ENCODE data around the gene NPHP4. TPM values are rescaled to one million over a fixed set of nuclear protein-coding genes. Genes with fewer than 3 reads are reported as not detected.

NPHP4 gene
- total and polyA plus RNA-seq, 2 donors (not counting 3 experiments of a cell fraction or from before 2014, with no cell fraction given) = 4.4 to 11.7 TPM

DNA sequence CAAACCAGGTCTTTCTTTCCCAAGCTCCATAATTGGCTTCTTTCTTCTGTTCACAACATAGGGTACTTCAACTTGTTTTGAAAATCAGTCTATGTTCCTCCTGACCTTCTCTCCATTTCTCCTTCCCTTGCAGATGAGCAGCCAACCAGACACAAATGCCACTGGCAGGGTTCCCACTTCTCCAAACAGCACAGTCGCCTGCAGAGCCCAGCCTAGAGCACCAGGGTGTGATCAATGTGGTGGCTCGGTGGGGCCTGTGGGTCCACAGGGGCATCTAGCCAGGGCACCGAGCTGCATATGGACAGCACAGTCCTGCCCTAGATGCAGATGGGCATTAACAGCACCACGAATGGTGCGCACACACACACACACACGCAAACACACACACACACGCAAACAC lies 112.8 kb downstream of the NPHP4 start:
- H4K20me1 ChIP-seq (replicated peaks; ENCODE audit: control insufficient read depth, extremely low read depth, insufficient read depth, low read length) = no peaks in the 10 kb centered on the region
- CTCF ChIA-PET = no interaction called here
- H3K27ac ChIP-seq (ENCODE audit: insufficient read depth, low read depth, low read length) = no peak overlapping the region
- no peak overlapping the region for H3K4me3 ChIP-seq (replicated peaks in 1 of 3; ENCODE audit: insufficient read depth in 1 of 3, low read depth in 1 of 3, low read length in 3 of 3)
- intact Hi-C loops (cut with micrococcal nuclease) (no loop called here), dilution Hi-C loops (cut with MboI; ENCODE audit: extremely low pct_ligation_motif_present, low sequenced_read_pairs) (no loop called here)
- FAIRE-seq (no peak), DNase-seq (ENCODE audit: low read depth, low spot score) (no peak)
- no peak overlapping the region for H2AFZ ChIP-seq (ENCODE audit: low read depth, low read length)
- no peak for TF ChIP-seq FOS (IDR thresholded peaks at IDR 0.05; ENCODE audit: borderline replicate concordance, insufficient read depth, low read length)
- no peaks in the 10 kb centered on the region for H3K4me1 ChIP-seq (ENCODE audit: control insufficient read depth, extremely low read depth, insufficient read depth, low read length)
- no peaks in the 10 kb centered on the region for H3K36me3 ChIP-seq (ENCODE audit: control insufficient read depth in 2 of 2, extremely low read depth in 1 of 2, insufficient read depth in 2 of 2, low read length in 2 of 2)
- no peak overlapping the region for H3K4me2 ChIP-seq (ENCODE audit: insufficient read depth, low read length)
- BruUV-seq (replicated peaks) = no TSS peak
- no peaks in the 10 kb centered on the region for H3K27me3 ChIP-seq (ENCODE audit: control insufficient read depth in 2 of 2, insufficient read depth in 2 of 2, low read length in 2 of 2)
- no peak overlapping the region for H3K9ac ChIP-seq (replicated peaks; ENCODE audit: extremely low read depth, insufficient read depth, low read length)
- H3K9me3 ChIP-seq (replicated peaks; ENCODE audit: control insufficient read depth, insufficient read depth, low read length) = no peaks in the 10 kb centered on the region
- POLR2A ChIA-PET = no interaction called here
- H3K9me1 ChIP-seq (replicated peaks; ENCODE audit: control insufficient read depth, extremely low read depth, insufficient read depth, low read length) = no peaks in the 10 kb centered on the region
- no peaks in the 10 kb centered on the region for H3K79me2 ChIP-seq (ENCODE audit: control insufficient read depth, insufficient read depth, low read length)

DNA sequence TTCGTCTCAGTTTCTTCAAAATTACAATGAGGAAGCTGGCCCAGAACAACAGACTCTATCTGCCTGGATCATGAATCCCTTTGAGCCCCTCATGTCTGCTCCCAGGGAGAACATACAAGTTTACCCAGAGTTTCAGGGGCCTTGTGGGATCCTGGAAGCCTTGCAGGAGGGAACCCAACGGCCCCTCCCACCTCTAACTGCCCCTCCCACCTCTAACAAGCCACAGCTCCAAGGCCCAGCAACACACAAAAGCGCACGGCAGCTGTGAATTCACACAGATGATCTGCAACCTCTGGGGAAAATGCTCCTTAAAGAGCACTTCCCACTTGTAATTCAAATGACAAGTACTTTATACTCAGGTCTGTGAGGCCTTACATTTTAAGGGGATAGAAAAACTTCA lies 113.3 kb downstream of the NPHP4 start:
- Histone ChIP-seq H3K9ac (replicated peaks; ENCODE audit: extremely low read depth, insufficient read depth, low read length) (no peak overlapping the region), H3K9me3 (replicated peaks; ENCODE audit: control insufficient read depth, insufficient read depth, low read length) (no peaks in the 10 kb centered on the region), H3K27me3 (ENCODE audit: control insufficient read depth in 2 of 2, insufficient read depth in 2 of 2, low read length in 2 of 2) (no peaks in the 10 kb centered on the region), H3K4me2 (ENCODE audit: insufficient read depth, low read length) (no peak overlapping the region), H3K4me1 (ENCODE audit: control insufficient read depth, extremely low read depth, insufficient read depth, low read length) (no peaks in the 10 kb centered on the region), H4K20me1 (replicated peaks; ENCODE audit: control insufficient read depth, extremely low read depth, insufficient read depth, low read length) (no peaks in the 10 kb centered on the region), H2AFZ (ENCODE audit: low read depth, low read length) (no peak overlapping the region), H3K27ac (ENCODE audit: insufficient read depth, low read depth, low read length) (no peak overlapping the region), H3K79me2 (ENCODE audit: control insufficient read depth, insufficient read depth, low read length) (no peaks in the 10 kb centered on the region), H3K9me1 (replicated peaks; ENCODE audit: control insufficient read depth, extremely low read depth, insufficient read depth, low read length) (no peaks in the 10 kb centered on the region), H3K36me3 (ENCODE audit: control insufficient read depth in 2 of 2, extremely low read depth in 1 of 2, insufficient read depth in 2 of 2, low read length in 2 of 2) (no peaks in the 10 kb centered on the region), H3K4me3 (replicated peaks in 1 of 3; ENCODE audit: insufficient read depth in 1 of 3, low read depth in 1 of 3, low read length in 3 of 3) (no peak overlapping the region)
- DNase-seq (ENCODE audit: low read depth, low spot score) (no peak), FAIRE-seq (no peak)
- intact Hi-C loops (cut with micrococcal nuclease) (no loop called here), dilution Hi-C loops (cut with MboI; ENCODE audit: extremely low pct_ligation_motif_present, low sequenced_read_pairs) (no loop called here)
- TF ChIP-seq POLR2A (IDR thresholded peaks at IDR 0.05; ENCODE audit: low read depth, low read length) = no peak
- TF ChIP-seq GATA2 (IDR thresholded peaks at IDR 0.05; ENCODE audit: insufficient read depth, insufficient read length, low read depth, low read length) = no peak
- TF ChIP-seq POLR2AphosphoS5 (IDR thresholded peaks at IDR 0.05; ENCODE audit: insufficient read depth, low read depth, low read length) = no peak
- no peak for TF ChIP-seq FOS (IDR thresholded peaks at IDR 0.05; ENCODE audit: borderline replicate concordance, insufficient read depth, low read length)
- TF ChIP-seq JUN (IDR thresholded peaks at IDR 0.05; ENCODE audit: borderline replicate concordance, insufficient read depth, insufficient read length, low read depth) = no peak
- BruUV-seq (replicated peaks) = no TSS peak
- ChIA-PET CTCF (no interaction called here), POLR2A (no interaction called here)

Data from endothelial cell of umbilical vein (primary cell).